ENCODE measurements around the gene DOC2B.
"Not testable (repeated sequence)": the region's sequence is repeated elsewhere in the genome, so short reads cannot be mapped to it uniquely, and the experiment has no call there.

The DOC2B gene

GRCh38 chr17:118339-118917 is 63.0 kb downstream of the DOC2B start:
- not testable (repeated sequence) for H3K9ac ChIP-seq; H3K4me2 ChIP-seq (ENCODE audit: low read length); H3K9me3 ChIP-seq (ENCODE audit: control insufficient read depth, low read length); H3K36me3 ChIP-seq (ENCODE audit: control insufficient read depth, insufficient read depth, low read length); H3K4me3 ChIP-seq (ENCODE audit: low read depth, low read length); H2AFZ ChIP-seq; H3K79me2 ChIP-seq; H3K4me1 ChIP-seq; H3K27ac ChIP-seq; H3K27me3 ChIP-seq (ENCODE audit: control insufficient read depth, insufficient read depth, low read length)
- peak; percentile 36 for TF ChIP-seq CTCF (IDR thresholded peaks at IDR 0.05)

- not testable (repeated sequence) for H3K27ac ChIP-seq; H3K27me3 ChIP-seq (ENCODE audit: control insufficient read depth, insufficient read depth, low read length); H3K4me3 ChIP-seq (ENCODE audit: low read depth, low read length); H3K9ac ChIP-seq; H3K4me2 ChIP-seq (ENCODE audit: low read length); H3K9me3 ChIP-seq (ENCODE audit: control insufficient read depth, low read length); H3K79me2 ChIP-seq; H2AFZ ChIP-seq; H3K36me3 ChIP-seq (ENCODE audit: control insufficient read depth, insufficient read depth, low read length); H3K4me1 ChIP-seq
Observed at GRCh38 chr17:113111-113510, 68.3 kb downstream of the DOC2B start.

Data from parathyroid adenoma (tissue), 2 donors.